ENCODE data around the gene PRSS12. TPM values are rescaled to one million over a fixed set of nuclear protein-coding genes. Genes with fewer than 3 reads are reported as not detected.

PRSS12 gene
- polyA plus RNA-seq, 1 donor from 2014 or later: 1.1 TPM

- Histone ChIP-seq H3K4me3 (ENCODE audit: low read length) (no peak overlapping the region), H3K79me2 (replicated peaks; ENCODE audit: insufficient read depth, low read length) (no peaks in the 10 kb centered on the region), H3K9me3 (ENCODE audit: low read length) (no peaks in the 10 kb centered on the region), H3K27ac (ENCODE audit: low read length) (no peak overlapping the region), H3K27me3 (ENCODE audit: insufficient read depth, low read depth, low read length) (no peaks in the 10 kb centered on the region), H3K9ac (ENCODE audit: low read length) (no peak overlapping the region), H3K4me2 (ENCODE audit: low read length) (no peak overlapping the region), H3K9me2 (ENCODE audit: insufficient read depth, low read length) (no peaks in the 10 kb centered on the region), H3F3A (ENCODE audit: insufficient read depth, low read length, poor library complexity, severe bottlenecking) (no peaks in the 10 kb centered on the region), H3K36me3 (ENCODE audit: insufficient read depth, low read length) (no peaks in the 10 kb centered on the region), H4K20me1 (ENCODE audit: insufficient read depth) (no peaks in the 10 kb centered on the region), H2AFZ (ENCODE audit: low read depth, low read length) (no peak overlapping the region)
- TF ChIP-seq EZH2 (IDR thresholded peaks at IDR 0.05; ENCODE audit: borderline replicate concordance, insufficient read depth, low read length, poor library complexity, severe bottlenecking) (no peak), REST (IDR thresholded peaks at IDR 0.05; ENCODE audit: borderline replicate concordance) (no peak), EP300 (conservative IDR thresholded peaks at IDR 0.05; ENCODE audit: poor library complexity, severe bottlenecking) (no peak), TAF1 (IDR thresholded peaks at IDR 0.05; ENCODE audit: low read depth) (no peak), MXI1 (conservative IDR thresholded peaks at IDR 0.05; ENCODE audit: poor library complexity, severe bottlenecking) (no peak), RAD21 (conservative IDR thresholded peaks at IDR 0.05) (no peak), POLR2AphosphoS5 (IDR thresholded peaks at IDR 0.05) (no peak), CTCF (IDR thresholded peaks at IDR 0.05; ENCODE audit: poor library complexity, severe bottlenecking) (no peak), SMC3 (conservative IDR thresholded peaks at IDR 0.05; ENCODE audit: poor library complexity) (no peak)
Observed at GRCh38 chr4:118260309-118260708, 92.5 kb downstream of the PRSS12 start.

- Histone ChIP-seq H3K4me3 (ENCODE audit: low read length) (no peak overlapping the region), H3K9ac (ENCODE audit: low read length) (no peak overlapping the region), H3K9me2 (ENCODE audit: insufficient read depth, low read length) (no peaks in the 10 kb centered on the region), H3K79me2 (replicated peaks; ENCODE audit: insufficient read depth, low read length) (no peaks in the 10 kb centered on the region), H2AFZ (ENCODE audit: low read depth, low read length) (no peak overlapping the region), H3K9me3 (ENCODE audit: low read length) (no peaks in the 10 kb centered on the region), H3F3A (ENCODE audit: insufficient read depth, low read length, poor library complexity, severe bottlenecking) (no peaks in the 10 kb centered on the region), H3K27me3 (ENCODE audit: insufficient read depth, low read depth, low read length) (no peaks in the 10 kb centered on the region), H3K4me2 (ENCODE audit: low read length) (no peak overlapping the region), H4K20me1 (ENCODE audit: insufficient read depth) (no peaks in the 10 kb centered on the region), H3K27ac (ENCODE audit: low read length) (no peak overlapping the region), H3K36me3 (ENCODE audit: insufficient read depth, low read length) (no peaks in the 10 kb centered on the region)
- no peak for TF ChIP-seq RAD21 (conservative IDR thresholded peaks at IDR 0.05)
- TF ChIP-seq TAF1 (IDR thresholded peaks at IDR 0.05; ENCODE audit: low read depth): no peak
- no peak for TF ChIP-seq EP300 (conservative IDR thresholded peaks at IDR 0.05; ENCODE audit: poor library complexity, severe bottlenecking)
- no peak for TF ChIP-seq REST (IDR thresholded peaks at IDR 0.05; ENCODE audit: borderline replicate concordance)
- TF ChIP-seq CTCF (IDR thresholded peaks at IDR 0.05; ENCODE audit: poor library complexity, severe bottlenecking): no peak
- no peak for TF ChIP-seq SMC3 (conservative IDR thresholded peaks at IDR 0.05; ENCODE audit: poor library complexity)
- TF ChIP-seq MXI1 (conservative IDR thresholded peaks at IDR 0.05; ENCODE audit: poor library complexity, severe bottlenecking): no peak
- no peak for TF ChIP-seq EZH2 (IDR thresholded peaks at IDR 0.05; ENCODE audit: borderline replicate concordance, insufficient read depth, low read length, poor library complexity, severe bottlenecking)
- no peak for TF ChIP-seq POLR2AphosphoS5 (IDR thresholded peaks at IDR 0.05)
Observed at GRCh38 chr4:118259111-118259510, 93.7 kb downstream of the PRSS12 start.

Measured in neural cell (in vitro differentiated cells).